Endothelial cell of umbilical vein (primary cell): ENCODE results near the gene ANKMY1.

Source experiments
- CTCF ChIP-seq, 2 donors: IDR thresholded peaks; 1 replicate in 1 of 2; 2 replicates in 1 of 2; pipeline ENCODE4 v1.5.1; 2011; ENCODE audit warnings: low read length in 2 of 2, mild to moderate bottlenecking in 2 of 2, moderate library complexity in 2 of 2, control low read depth in 1 of 2, inconsistent platforms in 1 of 2, low read depth in 1 of 2; ENCODE audit not compliant: insufficient read depth in 1 of 2; ENCODE audit errors: extremely low read depth in 1 of 2
- EZH2 ChIP-seq: IDR thresholded peaks from 2 replicates; pipeline ENCODE4 v1.6.1; 2012; ENCODE audit warnings: borderline replicate concordance, low read depth, mild to moderate bottlenecking, moderate library complexity, low read length, inconsistent platforms; ENCODE audit not compliant: severe bottlenecking

- TF ChIP-seq EZH2 (no peak), CTCF (IDR thresholded peaks at IDR 0.05; ENCODE audit: extremely low read depth in 1 of 2, insufficient read depth in 1 of 2, low read depth in 1 of 2, low read length in 2 of 2) (no peak)
These were observed 126.5 kb downstream of the ANKMY1 start for GRCh38 chr2:240431271-240431660.
